C4-2B (cell line): Measurements from ENCODE around the gene MAPRE2.

Experiments used
- ZFX ChIP-seq: fragments of 450-650 bp; IDR thresholded peaks from 2 replicates; pipeline ENCODE4 v1.6.1; 2017
- TF ChIP-seq, protein P1 (sequence below): fragments of 450-650 bp; conservative IDR thresholded peaks from 2 replicates; pipeline ENCODE4 v1.5.1; 2017; ENCODE audit warnings: mild to moderate bottlenecking

DNA sequence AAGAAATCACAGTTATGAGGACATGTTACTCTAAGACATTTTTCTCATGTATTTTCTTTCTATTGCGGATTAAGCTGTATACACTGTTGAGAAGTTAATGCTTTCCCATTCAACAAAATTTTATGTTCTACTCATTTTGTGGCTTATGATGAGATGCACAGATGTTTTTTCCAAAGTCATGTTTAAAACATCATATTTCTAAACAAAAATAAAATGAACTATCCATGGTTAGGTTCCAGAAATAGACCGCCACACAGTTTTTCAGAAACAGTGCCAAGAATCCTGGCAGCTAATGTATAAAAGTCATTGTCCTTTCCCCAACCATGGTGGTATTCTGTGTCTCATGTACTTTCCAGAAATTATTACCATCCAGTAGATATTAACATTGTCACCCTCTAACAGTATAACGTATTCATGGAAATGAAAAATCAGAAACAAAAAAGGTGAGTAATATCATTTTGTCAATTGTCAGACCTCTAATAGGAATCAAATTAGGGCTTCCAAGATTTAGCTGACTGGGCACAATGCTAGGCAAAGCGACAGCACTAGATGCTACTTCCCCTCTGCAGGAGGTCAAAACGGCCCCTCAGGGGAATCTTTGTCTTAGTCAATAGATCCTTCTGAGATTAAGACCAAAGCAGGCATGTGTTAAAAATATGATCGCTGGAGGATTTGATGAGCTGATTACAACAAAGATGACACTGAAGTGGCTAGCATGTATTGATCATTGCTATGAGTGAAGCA is 145.2 kb downstream of the MAPRE2 start:
- TF ChIP-seq, protein P1, sequence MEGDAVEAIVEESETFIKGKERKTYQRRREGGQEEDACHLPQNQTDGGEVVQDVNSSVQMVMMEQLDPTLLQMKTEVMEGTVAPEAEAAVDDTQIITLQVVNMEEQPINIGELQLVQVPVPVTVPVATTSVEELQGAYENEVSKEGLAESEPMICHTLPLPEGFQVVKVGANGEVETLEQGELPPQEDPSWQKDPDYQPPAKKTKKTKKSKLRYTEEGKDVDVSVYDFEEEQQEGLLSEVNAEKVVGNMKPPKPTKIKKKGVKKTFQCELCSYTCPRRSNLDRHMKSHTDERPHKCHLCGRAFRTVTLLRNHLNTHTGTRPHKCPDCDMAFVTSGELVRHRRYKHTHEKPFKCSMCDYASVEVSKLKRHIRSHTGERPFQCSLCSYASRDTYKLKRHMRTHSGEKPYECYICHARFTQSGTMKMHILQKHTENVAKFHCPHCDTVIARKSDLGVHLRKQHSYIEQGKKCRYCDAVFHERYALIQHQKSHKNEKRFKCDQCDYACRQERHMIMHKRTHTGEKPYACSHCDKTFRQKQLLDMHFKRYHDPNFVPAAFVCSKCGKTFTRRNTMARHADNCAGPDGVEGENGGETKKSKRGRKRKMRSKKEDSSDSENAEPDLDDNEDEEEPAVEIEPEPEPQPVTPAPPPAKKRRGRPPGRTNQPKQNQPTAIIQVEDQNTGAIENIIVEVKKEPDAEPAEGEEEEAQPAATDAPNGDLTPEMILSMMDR = no peak
- no peak for TF ChIP-seq ZFX
